ENCODE data around the gene POLR2J3.
"Not testable (repeated sequence)": the region's sequence is repeated elsewhere in the genome, so short reads cannot be mapped to it uniquely, and the experiment has no call there.

DNA sequence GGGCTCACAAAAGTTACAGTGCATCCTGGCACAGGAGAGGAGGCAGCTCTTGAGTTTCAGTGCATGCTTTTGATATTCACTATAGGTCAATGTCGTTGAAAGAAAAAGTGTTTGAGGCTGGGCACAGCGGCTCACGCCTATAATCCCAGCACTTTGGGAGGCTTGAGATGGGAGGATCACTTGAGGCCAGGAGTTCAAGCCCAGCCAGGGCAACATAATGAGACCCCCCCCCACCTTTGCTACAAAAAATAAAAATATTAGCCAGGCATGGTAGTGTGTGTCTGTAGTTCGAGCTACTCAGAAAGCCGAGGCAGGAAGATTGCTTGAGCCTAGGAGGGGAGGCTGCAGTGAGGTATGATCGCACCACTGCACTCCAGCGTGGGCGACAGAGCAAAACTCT lies 45.7 kb upstream of the POLR2J3 start:
- TF ChIP-seq ISL1 (CRISPR knock-in tag; IDR thresholded peaks at IDR 0.05); ZFP30 (CRISPR knock-in tag; IDR thresholded peaks at IDR 0.05); ARNTL (CRISPR knock-in tag; IDR thresholded peaks at IDR 0.05; ENCODE audit: borderline replicate concordance, low read depth): not testable (repeated sequence)

Measured in SK-N-SH treated with all-trans-retinoic acid at 6 μM for 48 hours (cell line).